H7 (cell line): ENCODE measurements around the gene GATA3. TPM values are rescaled to one million over a fixed set of nuclear protein-coding genes. Genes with fewer than 3 reads are reported as not detected.

ENCODE experiments used
- total RNA-seq: library from RNA; depleted of rRNA; stranded (reverse); fragments of >200 nt; shearing (Covaris generic); gene quantifications from 2 replicates; pipeline ENCODE4 v1.2.3, GENCODE V29; 2014; rRNA removed

Gene GATA3
- total RNA-seq, 1 experiment from 2014 or later, result 1.1 TPM

Other genes starting within 250 kb of the GATA3 start
- gene TAF3, start 236.2 kb upstream of the GATA3 start, total RNA-seq, result 1.5 and 2.7 TPM in 2 replicates